Activated B cell treated with CpG ODN at 0.5 μM for 24 hours (primary cell): ENCODE results near the gene MMS19. TPM values are rescaled to one million over a fixed set of nuclear protein-coding genes. Genes with fewer than 3 reads are reported as not detected.
"Not testable (repeated sequence)": the region's sequence is repeated elsewhere in the genome, so short reads cannot be mapped to it uniquely, and the experiment has no call there.

ENCODE experiments used
- ATAC-seq: fragments of 200-7000 bp; cut with Tn5 transposase; one replicate; pipeline ENCODE4 v1.10.0; 2021; ENCODE audit warnings: low read depth, mild to moderate bottlenecking, moderate library complexity
- CTCF ChIA-PET: fragments of 350-600 bp; sonication (Branson Sonifier 250); formaldehyde crosslinking; loops from one replicate; lab custom pipeline; 2021; ENCODE audit warnings: antibody characterized with exemption; lab: Charles Lee
- POLR2A ChIA-PET: fragments of 350-600 bp; sonication (Branson Sonifier 250); formaldehyde crosslinking; loops from one replicate; lab custom pipeline; 2021; ENCODE audit warnings: antibody characterized with exemption; lab: Charles Lee
- DNase-seq: peaks from one replicate; pipeline ENCODE4 v3.0.0; 2022
- H3K27ac Mint-ChIP-seq: one replicate; pipeline ENCODE4 v1.8.0; 2020; ENCODE audit warnings: mixed read lengths
- H3K27me3 Mint-ChIP-seq: one replicate; pipeline ENCODE4 v1.8.0; 2021; ENCODE audit warnings: mixed read lengths
- H3K36me3 Mint-ChIP-seq: one replicate; pipeline ENCODE4 v1.8.0; 2021; ENCODE audit warnings: low read depth, mixed read lengths
- H3K4me1 Mint-ChIP-seq: one replicate; pipeline ENCODE4 v1.8.0; 2021; ENCODE audit warnings: mixed read lengths
- H3K4me3 Mint-ChIP-seq: one replicate; pipeline ENCODE4 v1.8.0; 2020; ENCODE audit warnings: mild to moderate bottlenecking, mixed read lengths
- H3K9me3 Mint-ChIP-seq: one replicate; pipeline ENCODE4 v1.8.0; 2020; ENCODE audit warnings: mixed read lengths
- intact Hi-C: fragments of 100-400 bp; cut with micrococcal nuclease; formaldehyde crosslinking; loops from one replicate; pipeline ENCODE4 v1.15.1; 2024
- total RNA-seq: library from RNA; stranded (reverse); gene quantifications from 2 replicates; pipeline ENCODE4 v1.2.3, GENCODE V29; 2022
- TF ChIP-seq, protein P1 (sequence below): fragments of 200-600 bp; IDR thresholded peaks from one replicate; pipeline ENCODE4 v1.8.0; 2022; ENCODE audit warnings: antibody characterized with exemption, mild to moderate bottlenecking

MMS19 gene
- total RNA-seq, 1 donor from 2014 or later = 89.2 TPM

DNA sequence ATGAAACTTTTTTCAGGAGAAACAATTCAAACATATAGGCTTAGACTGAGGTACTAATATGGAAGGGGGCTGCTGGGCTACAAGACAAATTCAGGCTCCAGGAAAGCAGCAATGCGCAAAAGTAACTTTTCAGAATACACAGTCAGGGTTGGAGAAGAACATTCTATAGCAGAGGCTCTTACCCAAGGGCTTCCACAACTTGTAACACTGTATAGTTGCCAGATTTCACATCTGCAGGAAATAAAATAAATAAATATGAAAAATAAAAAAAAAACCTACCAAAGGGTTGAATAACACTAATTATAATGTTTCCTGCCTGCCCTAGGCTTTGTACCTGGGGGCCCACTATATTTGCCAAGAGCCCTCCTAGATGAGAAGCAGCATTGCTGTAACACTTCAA lies 14.3 kb downstream of the MMS19 start:
- intact Hi-C loops = no loop called here
- POLR2A ChIA-PET = no interaction called here
- no peak for DNase-seq
- H3K27ac Mint-ChIP-seq = no peak overlapping the region
- H3K9me3 Mint-ChIP-seq = no peaks in the 10 kb centered on the region
- no peak for ATAC-seq
- H3K36me3 Mint-ChIP-seq = peaks cover 45% of the 10 kb centered on the region
- H3K4me1 Mint-ChIP-seq = peaks cover under 1% of the 10 kb centered on the region
- TF ChIP-seq, protein P1, sequence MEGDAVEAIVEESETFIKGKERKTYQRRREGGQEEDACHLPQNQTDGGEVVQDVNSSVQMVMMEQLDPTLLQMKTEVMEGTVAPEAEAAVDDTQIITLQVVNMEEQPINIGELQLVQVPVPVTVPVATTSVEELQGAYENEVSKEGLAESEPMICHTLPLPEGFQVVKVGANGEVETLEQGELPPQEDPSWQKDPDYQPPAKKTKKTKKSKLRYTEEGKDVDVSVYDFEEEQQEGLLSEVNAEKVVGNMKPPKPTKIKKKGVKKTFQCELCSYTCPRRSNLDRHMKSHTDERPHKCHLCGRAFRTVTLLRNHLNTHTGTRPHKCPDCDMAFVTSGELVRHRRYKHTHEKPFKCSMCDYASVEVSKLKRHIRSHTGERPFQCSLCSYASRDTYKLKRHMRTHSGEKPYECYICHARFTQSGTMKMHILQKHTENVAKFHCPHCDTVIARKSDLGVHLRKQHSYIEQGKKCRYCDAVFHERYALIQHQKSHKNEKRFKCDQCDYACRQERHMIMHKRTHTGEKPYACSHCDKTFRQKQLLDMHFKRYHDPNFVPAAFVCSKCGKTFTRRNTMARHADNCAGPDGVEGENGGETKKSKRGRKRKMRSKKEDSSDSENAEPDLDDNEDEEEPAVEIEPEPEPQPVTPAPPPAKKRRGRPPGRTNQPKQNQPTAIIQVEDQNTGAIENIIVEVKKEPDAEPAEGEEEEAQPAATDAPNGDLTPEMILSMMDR = no peak
- H3K4me3 Mint-ChIP-seq = no peak overlapping the region
- CTCF ChIA-PET = no interaction called here
- H3K27me3 Mint-ChIP-seq = no peaks in the 10 kb centered on the region

DNA sequence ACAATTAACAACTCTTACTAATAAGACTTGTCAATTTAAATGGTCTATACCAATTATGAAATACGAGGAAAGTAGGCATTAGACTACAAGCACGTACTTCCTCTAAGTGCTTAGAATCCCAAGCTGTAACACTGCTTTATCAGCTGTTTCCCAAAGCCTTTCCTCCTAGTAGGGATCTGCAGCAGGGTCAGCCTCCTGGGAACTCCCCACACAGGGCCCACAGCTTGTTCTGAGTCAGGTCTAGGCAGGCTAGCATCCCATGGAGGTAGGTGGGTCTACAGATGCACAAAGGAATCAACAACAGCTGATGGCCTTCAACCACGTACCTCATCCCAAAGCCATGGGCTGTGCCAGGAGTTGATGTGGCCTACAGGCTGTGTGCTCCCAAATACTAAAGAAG lies 14.7 kb downstream of the MMS19 start:
- Mint-ChIP-seq H3K9me3 (no peaks in the 10 kb centered on the region), H3K27ac (no peak overlapping the region), H3K27me3 (no peaks in the 10 kb centered on the region), H3K36me3 (peaks cover 46% of the 10 kb centered on the region), H3K4me1 (no peaks in the 10 kb centered on the region), H3K4me3 (no peak overlapping the region)
- ATAC-seq (no peak), DNase-seq (no peak)
- TF ChIP-seq, protein P1 = no peak
- CTCF ChIA-PET = no interaction called here
- POLR2A ChIA-PET = no interaction called here
- intact Hi-C loops = no loop called here

DNA sequence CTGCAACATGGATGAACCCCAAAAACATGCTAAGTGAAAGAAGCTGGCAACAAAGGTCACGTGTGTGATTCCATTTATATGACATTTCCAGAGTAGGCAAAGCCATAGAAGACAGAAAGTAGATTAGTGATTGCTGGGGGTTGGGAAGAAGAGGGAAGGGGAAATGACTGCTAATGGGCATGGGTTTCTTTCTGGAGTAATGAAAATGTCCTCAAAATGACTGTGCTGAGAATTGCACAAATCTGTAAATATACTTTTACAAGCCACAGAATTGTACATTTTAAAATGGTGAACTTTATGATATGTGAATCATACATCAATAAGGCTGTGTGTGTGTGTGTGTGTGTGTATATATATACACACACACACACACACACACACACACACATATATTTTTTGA lies 15.8 kb downstream of the MMS19 start:
- Mint-ChIP-seq H3K9me3 (no peaks in the 10 kb centered on the region), H3K4me3 (no peak overlapping the region), H3K27me3 (no peaks in the 10 kb centered on the region), H3K4me1 (no peaks in the 10 kb centered on the region), H3K27ac (no peak overlapping the region), H3K36me3 (peaks cover 57% of the 10 kb centered on the region)
- ATAC-seq (no peak), DNase-seq (no peak)
- TF ChIP-seq, protein P1 = no peak
- ChIA-PET POLR2A (no interaction called here), CTCF (no interaction called here)
- intact Hi-C loops = no loop called here

DNA sequence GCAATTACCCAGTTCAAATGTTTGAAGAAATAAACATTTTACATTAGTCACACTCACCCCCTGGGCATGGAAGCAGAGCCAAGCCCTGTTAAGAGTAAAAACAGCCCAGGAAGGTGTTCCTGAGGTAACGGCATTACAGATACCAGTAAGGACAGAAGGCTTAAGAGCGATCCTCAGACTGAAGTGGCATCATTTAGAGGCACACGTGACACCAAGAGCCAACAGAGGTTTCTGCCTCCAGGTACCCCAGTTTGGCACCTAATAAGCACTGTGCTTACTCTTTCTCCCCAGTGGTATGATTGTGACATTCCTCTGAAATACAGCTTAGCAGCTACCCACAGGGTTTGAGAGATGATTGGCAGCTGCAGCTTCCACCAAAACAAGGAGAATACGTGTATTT lies 17.2 kb downstream of the MMS19 start:
- no peaks in the 10 kb centered on the region for H3K9me3 Mint-ChIP-seq
- peaks cover 70% of the 10 kb centered on the region for H3K36me3 Mint-ChIP-seq
- POLR2A ChIA-PET = no interaction called here
- no peak overlapping the region for H3K27ac Mint-ChIP-seq
- CTCF ChIA-PET = interaction anchor here (0.9 kb wide), 1 partner anchor 9 kb away, joined by 4 read pairs; no protein-coding TSS in a partner anchor
- no peak overlapping the region for H3K4me3 Mint-ChIP-seq
- ATAC-seq = no peak
- DNase-seq = no peak
- H3K4me1 Mint-ChIP-seq = no peaks in the 10 kb centered on the region
- intact Hi-C loops = no loop called here
- TF ChIP-seq, protein P1 = no peak
- no peaks in the 10 kb centered on the region for H3K27me3 Mint-ChIP-seq

DNA sequence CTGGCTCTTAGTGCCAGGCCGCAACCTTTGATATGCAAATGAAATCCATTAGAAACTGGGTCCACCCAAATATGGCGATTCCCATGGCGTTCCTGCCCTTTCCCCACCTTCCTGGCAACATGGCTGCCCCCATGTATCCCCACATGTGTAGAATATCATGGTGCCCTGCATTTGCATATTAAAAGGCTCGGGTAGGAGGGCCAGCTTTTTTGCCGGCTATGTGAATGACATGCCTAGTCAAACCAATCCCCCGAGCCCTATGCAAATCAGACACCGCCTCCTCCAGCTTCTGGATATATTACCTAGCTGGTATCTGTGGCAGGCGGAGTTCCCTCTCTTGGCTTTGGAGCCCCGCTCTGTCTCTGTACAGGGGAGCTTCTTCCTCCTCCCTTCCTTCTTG lies 18.3 kb downstream of the MMS19 start:
- H3K4me1 Mint-ChIP-seq = no peaks in the 10 kb centered on the region
- TF ChIP-seq, protein P1 = no peak
- ChIA-PET CTCF (no interaction called here), POLR2A (no interaction called here)
- no peak for DNase-seq
- H3K27ac Mint-ChIP-seq = no peak overlapping the region
- peaks cover 2% of the 10 kb centered on the region for H3K9me3 Mint-ChIP-seq
- intact Hi-C loops = no loop called here
- H3K4me3 Mint-ChIP-seq = no peak overlapping the region
- ATAC-seq = no peak
- H3K27me3 Mint-ChIP-seq = no peaks in the 10 kb centered on the region
- peaks cover 75% of the 10 kb centered on the region for H3K36me3 Mint-ChIP-seq

DNA sequence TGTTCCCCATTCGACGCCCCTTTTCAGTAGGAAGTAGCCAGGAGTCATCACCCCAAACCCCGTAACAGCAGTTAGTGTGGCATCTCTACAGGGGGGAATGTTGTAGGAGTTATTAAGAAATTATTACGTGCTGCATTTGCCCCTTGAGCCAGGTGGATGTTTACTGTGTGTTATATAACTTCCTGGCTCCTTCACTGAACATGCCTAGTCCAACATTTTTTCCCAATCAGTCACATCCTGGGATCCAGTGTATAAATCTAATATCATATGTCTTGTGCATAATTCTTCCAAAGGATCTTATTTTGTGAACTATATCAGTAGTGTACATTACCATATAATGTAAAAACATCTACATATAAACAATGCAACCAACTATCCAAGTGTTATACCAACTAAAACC lies 18.8 kb downstream of the MMS19 start:
- CTCF ChIA-PET, H3K27ac Mint-ChIP-seq: not testable (repeated sequence)

More for the DNA sequence above, 18.8 kb downstream of the MMS19 start:
- intact Hi-C loops, ATAC-seq, H3K4me1 Mint-ChIP-seq, POLR2A ChIA-PET, H3K9me3 Mint-ChIP-seq, DNase-seq, H3K27me3 Mint-ChIP-seq, H3K4me3 Mint-ChIP-seq: not testable (repeated sequence)
- H3K36me3 Mint-ChIP-seq = peaks cover 79% of the 10 kb centered on the region
